Heart right ventricle (tissue), 16 donors: Measurements from ENCODE around the gene BABAM2. TPM values are rescaled to one million over a fixed set of nuclear protein-coding genes. Genes with fewer than 3 reads are reported as not detected.
A peak's percentile ranks its signal among the peaks of the same experiment; 100 is the strongest.

ENCODE experiments used
- ATAC-seq, 8 donors: fragments of 200-7000 bp; cut with Tn5 transposase; one replicate each; pipeline ENCODE4 v1.9.1; 2020; ENCODE audit warnings: mild to moderate bottlenecking in 8 of 8, moderate library complexity in 8 of 8, moderate number of reproducible peaks in 1 of 8
- DNase-seq, 2 donors: peaks; one replicate each; pipeline ENCODE4 v3.0.0-alpha.2; 2020
- H3K27ac ChIP-seq, 10 donors: fragments of 200-600 bp; sonication (generic) in 2 of 10; one replicate each; pipeline versions ENCODE4 v1.5.0 to v1.8.0; 2020 to 2022; ENCODE audit warnings: mild to moderate bottlenecking in 3 of 10
- H3K27me3 ChIP-seq, 7 donors: fragments of 200-600 bp; one replicate each; pipeline ENCODE4 v1.8.0; 2021 to 2022; ENCODE audit warnings: mild to moderate bottlenecking in 2 of 7
- H3K36me3 ChIP-seq, 9 donors: fragments of 200-600 bp; sonication (generic) in 1 of 9; one replicate each; pipeline versions ENCODE4 v1.5.0 to v1.8.0; 2020 to 2022; ENCODE audit warnings: mild to moderate bottlenecking in 2 of 9
- H3K4me1 ChIP-seq, 9 donors: fragments of 200-600 bp; sonication (generic) in 1 of 9; one replicate each; pipeline versions ENCODE4 v1.5.0 to v1.8.0; 2020 to 2022; ENCODE audit warnings: mild to moderate bottlenecking in 4 of 9
- H3K4me3 ChIP-seq, 10 donors: fragments of 200-600 bp; sonication (generic) in 2 of 10; one replicate each; pipeline versions ENCODE4 v1.5.0 to v1.8.0; 2020 to 2022; ENCODE audit warnings: mild to moderate bottlenecking in 7 of 10, moderate library complexity in 2 of 10
- H3K9me3 ChIP-seq, 11 donors: fragments of 200-600 bp in 10 of 11; sonication (generic) in 2 of 11; one replicate each; pipeline versions ENCODE4 v1.5.0 to v1.8.0; 2013 to 2022; ENCODE audit warnings: mild to moderate bottlenecking in 2 of 11, control low read depth in 1 of 11, moderate library complexity in 1 of 11
- WGBS, 2 donors: extraction: QIAGEN DNeasy Blood & Tissue Kit; methylation state at CpG; one replicate each; pipeline ENCODE4 v1.1.7; 2013; ENCODE audit warnings: inconsistent platforms in 1 of 2; 5-methylcytosine and 5-hydroxymethylcytosine counted together
- intact Hi-C, 10 donors: fragments of 100-400 bp; cut with DNase I; formaldehyde crosslinking; loops; one replicate each; pipeline versions ENCODE4 v1.11.1 to v1.14.2; 2022
- polyA plus RNA-seq, 2 donors: library from polyadenylated mRNA; stranded (reverse); fragments of 200-250 nt; gene quantifications; one replicate each; pipeline ENCODE4 v1.2.3, GENCODE V29; 2013
- total RNA-seq, 10 donors: library from RNA; stranded (reverse); fragmentation: NEBNext Ultra II Directional in 3 of 10; extraction: Animal tissue kit (Norgen Biotek cat#: 25700) in 3 of 10; gene quantifications; one replicate each; pipeline versions ENCODE4 v1.2.1 to v1.2.4, GENCODE V29; 2021 to 2023
- TF ChIP-seq, protein P1 (sequence below), 9 donors: fragments of 200-600 bp; sonication (generic) in 2 of 9; IDR thresholded peaks; one replicate each; pipeline versions ENCODE4 v1.5.0 to v1.8.0; 2021 to 2022; ENCODE audit warnings: antibody characterized with exemption in 9 of 9, mild to moderate bottlenecking in 5 of 9, moderate library complexity in 1 of 9
- donor health status: Arrhythmogenic right ventricular cardiomyopathy.
- donor health status: ischemic (EF 13 %, LVEDD 7.1; RV severe dilation, severe dysfunction).
- donor health status: healthy with polysubstance abuse.
- donor health status: DM: no; HTN: yes; CAD: no.
- donor health status: DM: no; HTN: no; CAD: no.
- donor health status: ischemic (EF 25% LVEDD 6.9; RV normal size, moderate dysfunction).
- donor health status: ischemic (EF 25% LVEDD 5.7; RV mildly dilated, moderate dysfunction).
- donor health status: healthy.
- donor health status: DM: yes; HTN: yes; CAD: no.
- donor health status: Ischemic cardiomyopathy.
- donor health status: ischemic (EF 35%, LVEDD 5.7; RV mildly dilated, moderate dysfunction).
- donor health status: nonischemic (EF 11% LVEDD 7.7; RV severe dilation, severe dysfunction).
- donor health status: DM: yes; HTN: yes; CAD: no.
- donor health status: PGD.
- donor health status: ischemic (EF 29% LVEDD 5.4; RV normal size, mild dysfunction).
- donor health status: nonischemic (EF 23%, LVEDD 6.1; RV moderate dilation, normal function).

The BABAM2 gene
- total and polyA plus RNA-seq, 12 donors: 13.3 to 83.4 (median 65.9) TPM

DNA sequence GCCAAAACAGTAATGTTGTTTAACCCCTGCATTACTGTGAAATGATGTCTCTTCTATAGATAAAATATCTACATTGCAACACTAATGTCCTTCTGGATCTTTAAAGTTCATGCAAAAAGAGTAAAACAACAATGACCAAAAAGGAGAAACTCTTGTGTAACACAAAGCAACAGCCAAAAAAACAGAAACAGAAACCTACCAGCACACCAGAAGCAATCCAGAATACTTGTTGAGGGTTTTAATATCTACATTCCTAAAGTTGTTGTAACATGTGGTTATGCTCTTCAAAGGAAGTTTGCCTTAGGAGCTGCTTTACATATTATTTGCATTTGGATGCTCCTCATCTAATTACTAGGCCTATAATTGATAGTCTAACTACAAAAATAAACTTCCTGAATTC, 157.2 kb downstream of the BABAM2 start:
- Histone ChIP-seq H3K27ac (peak overlapping the region in 2 of 10 donors; percentile 32 to 51), H3K9me3 (no peaks in the 10 kb centered on the region), H3K27me3 (no peaks in the 10 kb centered on the region), H3K4me1 (peaks cover 0 to 22% (median 16%) of the 10 kb centered on the region in 9 donors), H3K4me3 (no peak overlapping the region), H3K36me3 (peaks cover 0 to 6% (median 0%) of the 10 kb centered on the region in 9 donors)
- intact Hi-C loops: no loop called here
- ATAC-seq: no peak
- DNase-seq: no peak
- TF ChIP-seq, protein P1, sequence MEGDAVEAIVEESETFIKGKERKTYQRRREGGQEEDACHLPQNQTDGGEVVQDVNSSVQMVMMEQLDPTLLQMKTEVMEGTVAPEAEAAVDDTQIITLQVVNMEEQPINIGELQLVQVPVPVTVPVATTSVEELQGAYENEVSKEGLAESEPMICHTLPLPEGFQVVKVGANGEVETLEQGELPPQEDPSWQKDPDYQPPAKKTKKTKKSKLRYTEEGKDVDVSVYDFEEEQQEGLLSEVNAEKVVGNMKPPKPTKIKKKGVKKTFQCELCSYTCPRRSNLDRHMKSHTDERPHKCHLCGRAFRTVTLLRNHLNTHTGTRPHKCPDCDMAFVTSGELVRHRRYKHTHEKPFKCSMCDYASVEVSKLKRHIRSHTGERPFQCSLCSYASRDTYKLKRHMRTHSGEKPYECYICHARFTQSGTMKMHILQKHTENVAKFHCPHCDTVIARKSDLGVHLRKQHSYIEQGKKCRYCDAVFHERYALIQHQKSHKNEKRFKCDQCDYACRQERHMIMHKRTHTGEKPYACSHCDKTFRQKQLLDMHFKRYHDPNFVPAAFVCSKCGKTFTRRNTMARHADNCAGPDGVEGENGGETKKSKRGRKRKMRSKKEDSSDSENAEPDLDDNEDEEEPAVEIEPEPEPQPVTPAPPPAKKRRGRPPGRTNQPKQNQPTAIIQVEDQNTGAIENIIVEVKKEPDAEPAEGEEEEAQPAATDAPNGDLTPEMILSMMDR (IDR thresholded peaks at IDR 0.05): no peak

DNA sequence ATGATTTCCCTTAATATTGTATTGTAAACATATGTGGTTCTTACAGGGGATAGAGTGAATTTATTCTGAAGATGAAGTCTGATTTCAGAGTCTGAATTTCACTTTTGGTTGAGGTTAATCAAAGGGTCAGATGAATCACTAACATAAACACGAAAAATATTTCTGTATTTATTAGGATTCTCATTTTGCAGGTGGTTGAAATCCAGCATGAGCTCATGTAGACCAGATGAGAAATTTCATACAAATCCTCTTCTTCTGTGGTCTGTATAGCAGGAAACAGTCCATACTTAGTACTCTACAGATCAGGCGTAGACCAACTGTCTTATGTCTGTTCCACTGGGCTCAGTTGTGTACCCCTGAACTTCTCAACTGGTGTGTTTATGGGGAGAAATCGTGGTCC, 157.8 kb downstream of the BABAM2 start:
- intact Hi-C loops: no loop called here

DNA sequence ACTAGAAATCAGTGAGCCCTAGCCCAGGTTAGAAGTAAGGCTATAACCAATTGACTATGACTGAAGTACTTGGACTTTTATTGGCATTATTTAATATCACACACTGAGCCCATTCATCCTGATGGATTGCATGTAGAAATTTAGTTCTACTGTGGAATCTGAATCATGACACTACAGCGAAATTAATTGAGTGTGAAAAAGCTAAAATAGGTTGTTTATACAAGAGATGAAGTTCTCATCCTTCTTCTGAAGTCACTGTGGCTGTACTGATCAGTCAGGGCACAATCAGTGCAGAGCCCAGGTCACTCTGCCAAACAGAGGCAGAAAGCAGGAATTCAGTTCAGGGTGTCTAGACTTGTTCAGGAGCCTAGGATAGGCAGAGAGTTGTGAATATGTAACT, 158.9 kb downstream of the BABAM2 start:
- no peak for ATAC-seq
- Histone ChIP-seq H3K4me3 (no peak overlapping the region), H3K36me3 (peaks cover 0 to 6% (median 0%) of the 10 kb centered on the region in 9 donors), H3K9me3 (no peaks in the 10 kb centered on the region), H3K27me3 (no peaks in the 10 kb centered on the region), H3K4me1 (peaks cover 0 to 29% (median 16%) of the 10 kb centered on the region in 9 donors), H3K27ac (no peak overlapping the region)
- TF ChIP-seq, protein P1 (IDR thresholded peaks at IDR 0.05): no peak
- WGBS, 2 donors: 90% methylated on average over 1 of the region's 1 CpG
- no peak for DNase-seq
- intact Hi-C loops: no loop called here

More for the DNA sequence above, 157.8 kb downstream of the BABAM2 start:
- Histone ChIP-seq H3K27me3 (no peaks in the 10 kb centered on the region), H3K9me3 (no peaks in the 10 kb centered on the region), H3K27ac (no peak overlapping the region), H3K4me3 (no peak overlapping the region), H3K4me1 (peaks cover 0 to 25% (median 16%) of the 10 kb centered on the region in 9 donors), H3K36me3 (peaks cover 0 to 6% (median 0%) of the 10 kb centered on the region in 9 donors)
- WGBS, 2 donors: 92 to 95% methylated on average over 3 of the region's 3 CpGs
- DNase-seq (no peak), ATAC-seq (no peak)
- TF ChIP-seq, protein P1 (IDR thresholded peaks at IDR 0.05): no peak

DNA sequence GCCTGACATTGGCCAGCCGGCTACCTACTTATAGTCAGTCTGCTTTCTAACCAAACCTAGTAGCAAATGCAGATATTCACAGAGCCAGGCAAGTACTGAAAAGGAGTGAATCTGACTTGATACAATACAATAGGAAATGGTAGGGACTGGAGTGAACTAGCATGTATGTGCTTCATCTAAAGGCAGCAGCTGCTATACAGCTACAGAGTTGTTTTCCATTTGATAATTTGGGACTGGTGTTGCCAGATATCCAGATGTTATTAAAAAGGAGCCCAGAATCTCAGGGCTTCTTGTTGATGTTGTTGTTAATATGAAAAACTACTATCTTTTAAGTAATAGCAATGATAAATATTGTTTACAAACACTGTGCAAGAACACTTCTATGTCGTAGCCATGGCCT, 159.4 kb downstream of the BABAM2 start:
- Histone ChIP-seq H3K4me3 (no peak overlapping the region), H3K36me3 (peaks cover 0 to 6% (median 0%) of the 10 kb centered on the region in 9 donors), H3K9me3 (no peaks in the 10 kb centered on the region), H3K27me3 (no peaks in the 10 kb centered on the region), H3K27ac (no peak overlapping the region), H3K4me1 (peaks cover 0 to 29% (median 16%) of the 10 kb centered on the region in 9 donors)
- TF ChIP-seq, protein P1 (IDR thresholded peaks at IDR 0.05): no peak
- WGBS, 2 donors: 86 to 93% methylated on average over 2 of the region's 2 CpGs
- intact Hi-C loops: no loop called here
- DNase-seq (no peak), ATAC-seq (peak in 1 of 8 donors; percentile 21)
